ENCODE measurements around the gene RNF223. TPM values are rescaled to one million over a fixed set of nuclear protein-coding genes. Genes with fewer than 3 reads are reported as not detected.

Gene RNF223
- total and polyA plus RNA-seq, 2 donors (not counting 3 experiments of a cell fraction or from before 2014, with no cell fraction given): not detected

DNA sequence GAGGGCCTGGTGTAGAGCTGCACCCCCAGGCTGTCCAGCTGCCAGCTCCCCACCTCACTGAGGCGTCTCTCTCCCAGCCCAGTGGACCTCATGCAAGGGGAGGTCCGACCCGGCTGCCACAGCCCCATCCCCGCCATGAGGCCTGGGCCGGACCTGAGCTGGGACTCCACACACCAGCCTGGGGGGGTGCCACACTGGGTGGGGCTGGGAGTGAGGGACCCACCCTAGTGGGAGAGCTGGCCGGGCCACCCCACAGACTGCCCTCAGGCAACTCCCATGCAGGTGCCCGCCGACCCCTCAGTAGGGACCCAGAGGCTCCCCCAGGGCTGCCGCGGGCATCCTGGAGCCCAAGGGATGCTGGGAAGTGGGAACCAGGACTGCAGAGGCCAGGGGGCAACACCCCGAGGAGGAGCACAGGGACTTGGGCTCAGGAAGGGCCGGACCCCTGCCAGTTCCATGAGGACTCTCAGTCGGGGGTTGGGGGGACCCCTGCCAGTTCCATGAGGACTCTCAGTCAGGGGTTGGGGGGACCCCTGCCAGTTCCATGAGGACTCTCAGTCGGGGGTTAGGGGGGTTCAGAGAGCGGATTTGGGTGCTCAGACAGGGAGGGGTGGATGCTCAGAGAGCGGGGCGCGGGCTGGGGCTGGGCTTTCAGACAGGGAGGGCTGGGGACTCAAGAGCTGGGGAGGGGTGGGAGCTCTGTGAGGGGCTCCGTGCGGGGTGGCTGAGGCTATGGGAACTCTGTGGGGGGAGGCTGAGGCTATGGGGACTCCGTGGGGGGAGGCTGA is 1.2 kb upstream of the RNF223 start:
- no peak for FAIRE-seq
- DNase-seq (ENCODE audit: low read depth, low spot score): no peak
- dilution Hi-C loops (cut with MboI; ENCODE audit: extremely low pct_ligation_motif_present, low sequenced_read_pairs) (no loop called here), intact Hi-C loops (cut with micrococcal nuclease) (no loop called here)
- Histone ChIP-seq H3K79me2 (ENCODE audit: control insufficient read depth, insufficient read depth, low read length) (no peaks in the 10 kb centered on the region), H3K9me1 (replicated peaks; ENCODE audit: control insufficient read depth, extremely low read depth, insufficient read depth, low read length) (no peaks in the 10 kb centered on the region), H2AFZ (ENCODE audit: low read depth, low read length) (no peak overlapping the region), H3K4me2 (ENCODE audit: insufficient read depth, low read length) (no peak overlapping the region), H3K4me1 (ENCODE audit: control insufficient read depth, extremely low read depth, insufficient read depth, low read length) (peaks cover 2% of the 10 kb centered on the region), H3K9me3 (replicated peaks; ENCODE audit: control insufficient read depth, insufficient read depth, low read length) (no peaks in the 10 kb centered on the region), H3K27ac (ENCODE audit: insufficient read depth, low read depth, low read length) (no peak overlapping the region), H3K4me3 (replicated peaks in 1 of 3; ENCODE audit: insufficient read depth in 1 of 3, low read depth in 1 of 3, low read length in 3 of 3) (no peak overlapping the region), H3K9ac (replicated peaks; ENCODE audit: extremely low read depth, insufficient read depth, low read length) (no peak overlapping the region), H3K27me3 (ENCODE audit: control insufficient read depth in 2 of 2, insufficient read depth in 2 of 2, low read length in 2 of 2) (no peaks in the 10 kb centered on the region), H3K36me3 (ENCODE audit: control insufficient read depth in 2 of 2, extremely low read depth in 1 of 2, insufficient read depth in 2 of 2, low read length in 2 of 2) (no peaks in the 10 kb centered on the region), H4K20me1 (replicated peaks; ENCODE audit: control insufficient read depth, extremely low read depth, insufficient read depth, low read length) (no peaks in the 10 kb centered on the region)
- CTCF ChIA-PET: interaction anchor here (1.2 kb wide), 1 partner anchor 16 kb away, joined by 3 read pairs; no protein-coding TSS in a partner anchor
- TF ChIP-seq GATA2 (IDR thresholded peaks at IDR 0.05; ENCODE audit: insufficient read depth, insufficient read length, low read depth, low read length) (no peak), POLR2AphosphoS5 (IDR thresholded peaks at IDR 0.05; ENCODE audit: insufficient read depth, low read depth, low read length) (no peak), POLR2A (IDR thresholded peaks at IDR 0.05; ENCODE audit: low read depth, low read length) (no peak), FOS (IDR thresholded peaks at IDR 0.05; ENCODE audit: borderline replicate concordance, insufficient read depth, low read length) (no peak), JUN (IDR thresholded peaks at IDR 0.05; ENCODE audit: borderline replicate concordance, insufficient read depth, insufficient read length, low read depth) (no peak), CTCF (IDR thresholded peaks at IDR 0.05; ENCODE audit: extremely low read depth in 1 of 2, insufficient read depth in 1 of 2, low read depth in 1 of 2, low read length in 2 of 2) (no peak), EZH2 (IDR thresholded peaks at IDR 0.05; ENCODE audit: borderline replicate concordance, low read depth, low read length, severe bottlenecking) (no peak), MYC (IDR thresholded peaks at IDR 0.05; ENCODE audit: low read depth, low read length) (no peak)
- TF ChIP-seq, protein P1, sequence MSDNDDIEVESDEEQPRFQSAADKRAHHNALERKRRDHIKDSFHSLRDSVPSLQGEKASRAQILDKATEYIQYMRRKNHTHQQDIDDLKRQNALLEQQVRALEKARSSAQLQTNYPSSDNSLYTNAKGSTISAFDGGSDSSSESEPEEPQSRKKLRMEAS (IDR thresholded peaks at IDR 0.05; ENCODE audit: insufficient read depth, insufficient read length): no peak
- POLR2A ChIA-PET: no interaction called here
- no TSS peak for BruUV-seq (replicated peaks)
